Neuronal stem cell (in vitro differentiated cells): Measurements from ENCODE around the gene TDRD12.
"Not testable (repeated sequence)": the region's sequence is repeated elsewhere in the genome, so short reads cannot be mapped to it uniquely, and the experiment has no call there.

ENCODE experiments used
- DNase-seq: peaks from one replicate; pipeline ENCODE4 v3.0.0-alpha.2; 2013; ENCODE audit warnings: low spot score
- H2AFZ ChIP-seq: one replicate; pipeline ENCODE4 v1.6.1; 2013; ENCODE audit warnings: mild to moderate bottlenecking, low read length, inconsistent platforms
- H2AK5ac ChIP-seq: 2 replicates; pipeline ENCODE4 v1.6.1; 2013; ENCODE audit warnings: low read depth, mild to moderate bottlenecking, inconsistent platforms, low read length, moderate library complexity, mixed read lengths
- H2BK120ac ChIP-seq: 2 replicates; pipeline ENCODE4 v1.6.1; 2013; ENCODE audit warnings: low read depth, mild to moderate bottlenecking, inconsistent platforms, low read length, moderate library complexity, mixed read lengths
- H2BK12ac ChIP-seq: one replicate; pipeline ENCODE4 v1.6.1; 2013; ENCODE audit warnings: low read length, inconsistent platforms
- H2BK15ac ChIP-seq: 2 replicates; pipeline ENCODE4 v1.6.1; 2013; ENCODE audit warnings: mild to moderate bottlenecking, low read length, inconsistent platforms, mixed read lengths
- H2BK5ac ChIP-seq: one replicate; pipeline ENCODE4 v1.6.1; 2013; ENCODE audit warnings: inconsistent platforms, mild to moderate bottlenecking, low read length, moderate library complexity
- H3K14ac ChIP-seq: one replicate; pipeline ENCODE4 v1.6.1; 2013; ENCODE audit warnings: low read length, inconsistent platforms
- H3K18ac ChIP-seq: 2 replicates; pipeline ENCODE4 v1.6.1; 2013; ENCODE audit warnings: low read length, inconsistent platforms
- H3K23ac ChIP-seq: 2 replicates; pipeline ENCODE4 v1.6.1; 2013; ENCODE audit warnings: low read depth, mild to moderate bottlenecking, mixed read lengths, low read length, inconsistent platforms; ENCODE audit not compliant: poor library complexity
- H3K27ac ChIP-seq: replicated peaks from 3 replicates; pipeline ENCODE4 v1.5.1; 2013; ENCODE audit warnings: low read length, inconsistent platforms
- H3K27me3 ChIP-seq, 3 experiments: 2 replicates each; pipeline ENCODE4 v1.6.1; 2013; ENCODE audit warnings: low read length in 3 of 3, mild to moderate bottlenecking in 2 of 3, inconsistent platforms in 1 of 3, low read depth in 1 of 3, mixed read lengths in 1 of 3, moderate library complexity in 1 of 3; ENCODE audit not compliant: control insufficient read depth in 3 of 3, insufficient read depth in 3 of 3
- H3K36me3 ChIP-seq, 2 donors: replicated peaks in 1 of 2; 2 replicates each; pipeline ENCODE4 v1.6.1; 2013; ENCODE audit warnings: low read length in 2 of 2; ENCODE audit not compliant: control insufficient read depth in 2 of 2, insufficient read depth in 2 of 2
- H3K4ac ChIP-seq: 2 replicates; pipeline ENCODE4 v1.6.1; 2013; ENCODE audit warnings: inconsistent platforms, mild to moderate bottlenecking, low read length, moderate library complexity
- H3K4me1 ChIP-seq, 2 donors: 1 replicate in 1 of 2; 2 replicates in 1 of 2; pipeline ENCODE4 v1.6.1; 2013; ENCODE audit warnings: low read length in 2 of 2, low read depth in 1 of 2; ENCODE audit not compliant: control insufficient read depth in 2 of 2, insufficient read depth in 1 of 2
- H3K4me2 ChIP-seq: one replicate; pipeline ENCODE4 v1.6.1; 2013; ENCODE audit warnings: mild to moderate bottlenecking, low read length, inconsistent platforms; ENCODE audit not compliant: insufficient read depth, poor library complexity, severe bottlenecking
- H3K4me3 ChIP-seq, 2 donors: 2 replicates each; pipeline ENCODE4 v1.5.1; 2013; ENCODE audit warnings: low read length in 2 of 2, mild to moderate bottlenecking in 2 of 2, inconsistent platforms in 1 of 2, moderate library complexity in 1 of 2
- H3K79me1 ChIP-seq: one replicate; pipeline ENCODE4 v1.6.1; 2013; ENCODE audit warnings: low read depth, mild to moderate bottlenecking, inconsistent platforms, low read length, moderate library complexity
- H3K9ac ChIP-seq: one replicate; pipeline ENCODE4 v1.6.1; 2013; ENCODE audit warnings: mild to moderate bottlenecking, low read depth, low read length, inconsistent platforms; ENCODE audit not compliant: poor library complexity
- H3K9me3 ChIP-seq, 2 donors: replicated peaks in 1 of 2; 2 replicates each; pipeline versions ENCODE3 to v1.6.1; 2013; ENCODE audit warnings: low read length in 2 of 2, mild to moderate bottlenecking in 2 of 2, inconsistent platforms in 1 of 2, low read depth in 1 of 2, mixed read lengths in 1 of 2, moderate library complexity in 1 of 2; ENCODE audit not compliant: control insufficient read depth in 2 of 2, insufficient read depth in 1 of 2
- H4K8ac ChIP-seq: one replicate; pipeline ENCODE4 v1.6.1; 2013; ENCODE audit warnings: low read depth, mild to moderate bottlenecking, inconsistent platforms, low read length, moderate library complexity
- H4K91ac ChIP-seq: one replicate; pipeline ENCODE4 v1.6.1; 2013; ENCODE audit warnings: low read length, low read depth, mild to moderate bottlenecking, inconsistent platforms; ENCODE audit not compliant: poor library complexity
- WGBS, 2 donors: extraction: QIAGEN DNeasy Blood & Tissue Kit; methylation state at CpG; one replicate each; pipeline ENCODE4 v1.1.7; 2013; ENCODE audit warnings: missing lambda C conversion rate in 2 of 2, mixed read lengths in 1 of 2; ENCODE audit not compliant: insufficient read length in 2 of 2, insufficient replicate concordance in 1 of 2; ENCODE audit errors: extremely low coverage in 2 of 2; 5-methylcytosine and 5-hydroxymethylcytosine counted together

The TDRD12 gene

GRCh38 chr19:32696771-32697170 is 22.8 kb upstream of the TDRD12 start:
- H3K18ac ChIP-seq, H3K14ac ChIP-seq, H3K4me2 ChIP-seq, H3K27me3 ChIP-seq, H3K4ac ChIP-seq, H3K4me1 ChIP-seq, H2BK5ac ChIP-seq, H2BK120ac ChIP-seq, H3K9me3 ChIP-seq, DNase-seq, H3K27ac ChIP-seq, H2AFZ ChIP-seq, H3K23ac ChIP-seq, H2BK12ac ChIP-seq, H3K36me3 ChIP-seq, H3K4me3 ChIP-seq, H2BK15ac ChIP-seq, H3K79me1 ChIP-seq, H4K8ac ChIP-seq, H4K91ac ChIP-seq, H2AK5ac ChIP-seq, H3K9ac ChIP-seq: not testable (repeated sequence)
- no CpG with 5 or more reads among the region's 3 CpGs for WGBS, 2 donors

DNA sequence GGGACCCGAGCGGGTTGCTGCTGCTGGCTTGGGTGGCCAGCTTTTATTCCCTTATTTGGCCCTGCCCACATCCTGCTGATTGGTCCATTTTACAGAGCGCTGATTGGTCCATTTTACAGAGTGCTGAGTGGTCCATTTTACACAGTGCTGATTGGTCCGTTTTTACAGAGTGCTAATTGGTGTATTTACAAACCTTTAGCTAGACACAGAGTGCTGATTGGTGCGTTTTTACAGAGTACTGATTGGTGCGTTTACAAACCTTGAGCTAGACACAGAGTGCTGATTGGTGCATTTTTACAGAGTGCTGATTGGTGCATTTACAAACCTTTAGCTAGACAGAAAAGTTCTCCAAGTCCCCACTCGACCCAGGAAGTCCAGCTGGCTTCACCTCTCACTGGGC is 19.4 kb upstream of the TDRD12 start:
- not testable (repeated sequence) for H3K27me3 ChIP-seq, H3K36me3 ChIP-seq

GRCh38 chr19:32702010-32702409 is 17.6 kb upstream of the TDRD12 start:
- no peak overlapping the region for H3K4ac ChIP-seq
- no peak for DNase-seq
- no peak overlapping the region for H2AFZ ChIP-seq
- no peaks in the 10 kb centered on the region for H3K4me1 ChIP-seq
- no peaks in the 10 kb centered on the region for H3K27me3 ChIP-seq
- H3K9ac ChIP-seq = no peak overlapping the region
- peaks cover 2 to 3% of the 10 kb centered on the region in 2 donors for H3K9me3 ChIP-seq
- H4K91ac ChIP-seq = no peak overlapping the region
- no peak overlapping the region for H3K4me2 ChIP-seq
- H4K8ac ChIP-seq = no peak overlapping the region
- H3K4me3 ChIP-seq = no peak overlapping the region
- no peak overlapping the region for H2BK120ac ChIP-seq
- peaks cover 0 to 2% of the 10 kb centered on the region in 2 donors for H3K36me3 ChIP-seq
- WGBS, 2 donors = no CpG with 5 or more reads among the region's 5 CpGs
- H3K27ac ChIP-seq = no peak overlapping the region
- H2BK12ac ChIP-seq = no peak overlapping the region
- no peaks in the 10 kb centered on the region for H3K79me1 ChIP-seq
- H3K23ac ChIP-seq = no peak overlapping the region
- H3K14ac ChIP-seq = no peak overlapping the region
- no peak overlapping the region for H3K18ac ChIP-seq
- no peak overlapping the region for H2AK5ac ChIP-seq
- H2BK5ac ChIP-seq = no peak overlapping the region
- H2BK15ac ChIP-seq = no peak overlapping the region

More for the DNA sequence above, 19.4 kb upstream of the TDRD12 start:
- not testable (repeated sequence) for H2BK12ac ChIP-seq, H2BK5ac ChIP-seq, H3K27ac ChIP-seq, DNase-seq, H2AFZ ChIP-seq, H3K79me1 ChIP-seq, H3K14ac ChIP-seq, H3K9ac ChIP-seq, H3K23ac ChIP-seq, H4K91ac ChIP-seq, H3K4me2 ChIP-seq, H2BK120ac ChIP-seq, H3K18ac ChIP-seq, H2BK15ac ChIP-seq, H3K4me3 ChIP-seq, H3K4ac ChIP-seq, H2AK5ac ChIP-seq, H4K8ac ChIP-seq, H3K9me3 ChIP-seq, H3K4me1 ChIP-seq
- WGBS, 2 donors = no CpG with 5 or more reads among the region's 7 CpGs

- H3K27me3 ChIP-seq, H2AFZ ChIP-seq, H3K36me3 ChIP-seq, H3K4me3 ChIP-seq, H3K18ac ChIP-seq, H2BK12ac ChIP-seq, H2BK5ac ChIP-seq, H3K9me3 ChIP-seq, H3K14ac ChIP-seq, H3K9ac ChIP-seq, H3K79me1 ChIP-seq, H3K23ac ChIP-seq, H2AK5ac ChIP-seq, H4K8ac ChIP-seq, H3K4me2 ChIP-seq, H3K27ac ChIP-seq, H4K91ac ChIP-seq, H3K4ac ChIP-seq, DNase-seq, H2BK15ac ChIP-seq, H2BK120ac ChIP-seq, H3K4me1 ChIP-seq: not testable (repeated sequence)
- WGBS, 2 donors = no CpG with 5 or more reads among the region's 2 CpGs
Observed at GRCh38 chr19:32704006-32704405, 15.6 kb upstream of the TDRD12 start.
